Esophagus squamous epithelium (tissue), 5 donors: ENCODE measurements around the gene SPACA9. TPM values are rescaled to one million over a fixed set of nuclear protein-coding genes. Genes with fewer than 3 reads are reported as not detected.

Source experiments
- DNase-seq: peaks from one replicate; lab custom pipeline; 2025; lab: John Stamatoyannopoulos, UW
- H3K27ac ChIP-seq, 4 donors: fragments of 200-600 bp; sonication (generic); one replicate each; pipeline ENCODE4 v1.5.1; 2016 to 2019; ENCODE audit warnings: mild to moderate bottlenecking in 1 of 4
- H3K27me3 ChIP-seq, 4 donors: fragments of 200-600 bp; sonication (generic); 1 replicate in 3 of 4; 2 replicates in 1 of 4; pipeline versions ENCODE4 v1.5.1 to v1.6.0; 2017 to 2021; ENCODE audit warnings: antibody characterized with exemption in 1 of 4
- H3K36me3 ChIP-seq, 3 donors: fragments of 200-600 bp; sonication (generic); one replicate each; pipeline ENCODE4 v1.5.1; 2016 to 2019
- H3K4me1 ChIP-seq, 3 donors: fragments of 200-600 bp; sonication (generic); one replicate each; pipeline ENCODE4 v1.5.1; 2017 to 2019
- H3K4me3 ChIP-seq, 4 donors: fragments of 200-600 bp; sonication (generic); 1 replicate in 3 of 4; 2 replicates in 1 of 4; pipeline ENCODE4 v1.5.1; 2016 to 2019; ENCODE audit warnings: mild to moderate bottlenecking in 2 of 4, moderate library complexity in 1 of 4
- H3K9me3 ChIP-seq, 3 donors: fragments of 200-600 bp; sonication (generic); one replicate each; pipeline ENCODE4 v1.5.1; 2016 to 2019
- CTCF ChIP-seq, 6 experiments: fragments of 450-650 bp in 4 of 6; fragments of 200-600 bp in 2 of 6; sonication (generic) in 2 of 6; IDR thresholded peaks; one replicate each; pipeline ENCODE4 v1.5.1; 2016 to 2019; ENCODE audit warnings: antibody characterized with exemption in 6 of 6, mild to moderate bottlenecking in 4 of 6, moderate library complexity in 4 of 6
- POLR2A ChIP-seq, 4 donors: fragments of 450-650 bp; IDR thresholded peaks; one replicate each; pipeline ENCODE4 v1.6.1; 2017; ENCODE audit warnings: antibody characterized with exemption in 4 of 4, mild to moderate bottlenecking in 4 of 4, moderate library complexity in 3 of 4
- WGBS, 2 donors: methylation state at CpG; one replicate each; pipeline ENCODE4 v1.1.5; 2018; 5-methylcytosine and 5-hydroxymethylcytosine counted together
- intact Hi-C: fragments of 100-400 bp; cut with DNase I; formaldehyde crosslinking; loops from one replicate; pipeline ENCODE4 v1.15.0; 2022
- total RNA-seq, 4 donors: library from RNA; depleted of rRNA; stranded (reverse); fragments of >200 nt; gene quantifications; one replicate each; pipeline ENCODE4 v1.1.0, GENCODE V29; 2016
- donor health status: DM: yes; HTN: yes; CAD: no.

SPACA9 gene
- total RNA-seq, 4 donors from 2014 or later: 2.0 to 6.2 (median 3.9) TPM

DNA sequence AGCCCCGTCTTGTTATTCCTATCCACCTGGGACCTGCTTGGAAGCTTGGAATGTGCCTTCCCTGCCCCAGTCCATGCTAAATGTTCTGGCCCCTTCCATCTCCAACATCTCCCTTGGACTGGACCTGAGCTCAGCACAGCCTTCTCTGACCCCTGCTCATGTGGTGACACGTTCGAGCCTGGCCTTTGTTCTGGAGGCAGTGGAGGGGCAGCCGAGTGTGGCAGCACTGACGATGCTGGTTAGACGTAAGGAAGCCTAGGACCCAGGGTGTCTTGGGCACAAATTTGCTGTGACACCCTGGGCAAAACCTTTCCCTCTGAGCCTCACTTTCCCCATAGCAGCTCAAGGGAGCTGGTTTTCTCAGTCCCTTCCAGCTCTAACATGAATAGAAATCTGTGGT, 3.9 kb downstream of the SPACA9 start:
- WGBS, 2 donors: 84 to 95% methylated on average over 6 of the region's 6 CpGs
- Histone ChIP-seq H3K36me3 (peaks cover 0 to 37% (median 0%) of the 10 kb centered on the region in 3 donors), H3K4me1 (peaks cover 3 to 26% (median 8%) of the 10 kb centered on the region in 3 donors), H3K27ac (no peak overlapping the region), H3K27me3 (no peaks in the 10 kb centered on the region), H3K9me3 (no peaks in the 10 kb centered on the region), H3K4me3 (no peak overlapping the region)
- intact Hi-C loops: no loop called here
- no peak for DNase-seq
- TF ChIP-seq POLR2A (IDR thresholded peaks at IDR 0.05) (no peak), CTCF (IDR thresholded peaks at IDR 0.05) (no peak)

DNA sequence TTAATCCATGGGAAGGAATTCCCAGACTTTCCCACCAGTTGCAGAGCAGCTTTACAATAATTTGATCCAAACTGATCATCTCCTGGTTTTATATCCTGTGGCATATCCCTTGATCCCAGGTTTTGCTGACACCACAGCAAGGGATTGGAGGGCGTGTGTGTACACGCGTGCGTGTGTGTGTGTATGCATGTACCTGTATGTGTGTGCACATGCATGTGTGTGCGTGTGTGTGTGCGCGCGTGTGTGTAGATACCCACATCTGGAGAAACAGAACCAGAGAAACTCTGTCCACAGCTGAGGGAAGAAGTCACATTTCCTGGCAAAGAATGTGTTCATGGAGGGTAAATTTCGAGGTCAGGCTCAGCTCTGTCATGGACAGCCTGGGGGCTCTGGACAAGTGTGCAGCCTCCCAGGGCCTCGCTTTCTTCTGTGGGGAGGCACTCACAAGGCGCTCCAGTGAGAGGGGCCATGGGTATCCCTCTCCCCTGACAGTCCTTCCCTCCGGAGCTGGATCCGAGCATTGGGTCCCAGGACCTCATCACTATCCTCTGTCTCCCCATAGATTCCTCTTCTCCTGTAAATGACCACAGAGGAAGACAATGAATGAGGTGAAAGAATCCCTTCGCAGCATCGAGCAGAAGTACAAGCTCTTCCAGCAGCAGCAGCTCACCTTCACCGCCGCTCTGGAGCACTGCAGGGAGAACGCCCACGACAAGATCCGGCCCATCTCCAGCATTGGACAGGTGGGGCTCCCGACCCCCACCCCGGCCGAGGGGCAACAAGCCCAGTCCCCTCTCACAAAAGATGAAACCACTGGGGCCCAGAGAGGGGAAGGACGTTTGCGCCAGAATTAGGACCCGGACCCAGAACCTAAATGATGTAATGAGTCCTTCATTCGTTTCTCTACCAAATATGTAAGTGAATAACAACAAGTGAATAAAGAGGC, 4.9 kb downstream of the SPACA9 start:
- no peak overlapping the region for H3K4me3 ChIP-seq
- intact Hi-C loops: no loop called here
- no peaks in the 10 kb centered on the region for H3K27me3 ChIP-seq
- peaks cover 0 to 45% (median 0%) of the 10 kb centered on the region in 3 donors for H3K36me3 ChIP-seq
- WGBS, 2 donors: 85 to 92% methylated on average over 10 to 19 of the region's 27 CpGs
- peaks cover 0 to 23% (median 6%) of the 10 kb centered on the region in 3 donors for H3K4me1 ChIP-seq
- TF ChIP-seq POLR2A (IDR thresholded peaks at IDR 0.05): no peak
- no peak for TF ChIP-seq CTCF (IDR thresholded peaks at IDR 0.05)
- DNase-seq: no peak
- no peaks in the 10 kb centered on the region for H3K9me3 ChIP-seq
- H3K27ac ChIP-seq: no peak overlapping the region

- no peak for DNase-seq
- intact Hi-C loops: no loop called here
- TF ChIP-seq CTCF (IDR thresholded peaks at IDR 0.05): no peak
- no peak for TF ChIP-seq POLR2A (IDR thresholded peaks at IDR 0.05)
- WGBS, 2 donors: 45 to 68% methylated on average over 8 of the region's 9 CpGs
- peaks cover 0 to 56% (median 0%) of the 10 kb centered on the region in 3 donors for H3K36me3 ChIP-seq
- no peaks in the 10 kb centered on the region for H3K27me3 ChIP-seq
- no peak overlapping the region for H3K4me3 ChIP-seq
- peaks cover 0 to 6% (median 0%) of the 10 kb centered on the region in 3 donors for H3K4me1 ChIP-seq
- no peak overlapping the region for H3K27ac ChIP-seq
- no peaks in the 10 kb centered on the region for H3K9me3 ChIP-seq
Measured at GRCh38 chr9:132885720-132886333, 7.1 kb downstream of the SPACA9 start.

DNA sequence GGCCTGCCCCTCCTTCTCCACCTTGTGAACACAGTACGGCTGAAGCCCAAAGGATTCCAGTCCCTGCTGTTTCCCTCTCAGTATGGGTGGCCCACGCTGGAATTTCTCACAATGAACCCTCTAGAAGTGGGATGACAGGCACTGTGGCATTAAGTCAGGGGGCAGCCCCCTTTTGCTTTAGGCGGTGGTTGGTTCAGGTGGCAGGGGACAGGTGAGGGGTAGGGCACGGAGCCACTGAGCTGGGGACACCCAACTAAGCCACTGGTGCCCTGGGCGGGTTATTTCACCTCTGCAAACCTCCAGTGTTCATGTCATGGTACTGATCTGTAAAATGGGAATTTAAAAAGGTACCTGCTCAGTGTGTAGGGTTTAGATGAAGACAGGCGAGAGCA, 7.6 kb downstream of the SPACA9 start:
- H3K4me1 ChIP-seq: peaks cover 0 to 6% (median 0%) of the 10 kb centered on the region in 3 donors
- no peak overlapping the region for H3K27ac ChIP-seq
- intact Hi-C loops: no loop called here
- no peak for DNase-seq
- H3K36me3 ChIP-seq: peaks cover 0 to 61% (median 0%) of the 10 kb centered on the region in 3 donors
- 89 to 98% methylated on average over 3 to 5 of the region's 6 CpGs for WGBS, 2 donors
- no peak for TF ChIP-seq POLR2A (IDR thresholded peaks at IDR 0.05)
- TF ChIP-seq CTCF (IDR thresholded peaks at IDR 0.05): no peak
- no peaks in the 10 kb centered on the region for H3K9me3 ChIP-seq
- no peaks in the 10 kb centered on the region for H3K27me3 ChIP-seq
- no peak overlapping the region for H3K4me3 ChIP-seq
